Nephron (organoid): ENCODE measurements around the gene RPL36.

Source experiments
- H3K27ac Mint-ChIP-seq, 3 experiments: 2 replicates each; pipeline ENCODE4 v1.8.0; 2020; ENCODE audit warnings: mixed read lengths in 3 of 3, mild to moderate bottlenecking in 2 of 3, moderate library complexity in 1 of 3
- H3K27me3 Mint-ChIP-seq: 2 replicates; pipeline ENCODE4 v1.8.0; 2021; ENCODE audit warnings: low read depth, mild to moderate bottlenecking, moderate library complexity, mixed read lengths
- H3K36me3 Mint-ChIP-seq: 2 replicates; pipeline ENCODE4 v1.8.0; 2020; ENCODE audit warnings: low read depth, mixed read lengths
- H3K4me1 Mint-ChIP-seq: 2 replicates; pipeline ENCODE4 v1.8.0; 2020; ENCODE audit warnings: mixed read lengths
- H3K4me3 Mint-ChIP-seq, 3 experiments: 2 replicates each; pipeline ENCODE4 v1.8.0; 2020; ENCODE audit warnings: mild to moderate bottlenecking in 3 of 3, mixed read lengths in 3 of 3, moderate library complexity in 2 of 3
- H3K9me3 Mint-ChIP-seq: 2 replicates; pipeline ENCODE4 v1.8.0; 2020; ENCODE audit warnings: mixed read lengths
- TF ChIP-seq, protein P1 (sequence below), 3 experiments: fragments of 200-600 bp; sonication (generic); IDR thresholded peaks; one replicate each; pipeline ENCODE4 v1.5.0; 2021; ENCODE audit warnings: antibody characterized with exemption in 3 of 3; ENCODE audit not compliant: unreplicated experiment in 3 of 3

Gene RPL36

GRCh38 chr19:5703819-5704818 lies 14.0 kb downstream of the RPL36 start:
- H3K27ac Mint-ChIP-seq: no peak overlapping the region
- peaks cover 49% of the 10 kb centered on the region for H3K36me3 Mint-ChIP-seq
- no peak overlapping the region for H3K4me3 Mint-ChIP-seq
- H3K4me1 Mint-ChIP-seq: no peaks in the 10 kb centered on the region
- peaks cover 3% of the 10 kb centered on the region for H3K9me3 Mint-ChIP-seq
- no peaks in the 10 kb centered on the region for H3K27me3 Mint-ChIP-seq
- TF ChIP-seq, protein P1, sequence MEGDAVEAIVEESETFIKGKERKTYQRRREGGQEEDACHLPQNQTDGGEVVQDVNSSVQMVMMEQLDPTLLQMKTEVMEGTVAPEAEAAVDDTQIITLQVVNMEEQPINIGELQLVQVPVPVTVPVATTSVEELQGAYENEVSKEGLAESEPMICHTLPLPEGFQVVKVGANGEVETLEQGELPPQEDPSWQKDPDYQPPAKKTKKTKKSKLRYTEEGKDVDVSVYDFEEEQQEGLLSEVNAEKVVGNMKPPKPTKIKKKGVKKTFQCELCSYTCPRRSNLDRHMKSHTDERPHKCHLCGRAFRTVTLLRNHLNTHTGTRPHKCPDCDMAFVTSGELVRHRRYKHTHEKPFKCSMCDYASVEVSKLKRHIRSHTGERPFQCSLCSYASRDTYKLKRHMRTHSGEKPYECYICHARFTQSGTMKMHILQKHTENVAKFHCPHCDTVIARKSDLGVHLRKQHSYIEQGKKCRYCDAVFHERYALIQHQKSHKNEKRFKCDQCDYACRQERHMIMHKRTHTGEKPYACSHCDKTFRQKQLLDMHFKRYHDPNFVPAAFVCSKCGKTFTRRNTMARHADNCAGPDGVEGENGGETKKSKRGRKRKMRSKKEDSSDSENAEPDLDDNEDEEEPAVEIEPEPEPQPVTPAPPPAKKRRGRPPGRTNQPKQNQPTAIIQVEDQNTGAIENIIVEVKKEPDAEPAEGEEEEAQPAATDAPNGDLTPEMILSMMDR (IDR thresholded peaks at IDR 0.05; ENCODE audit: unreplicated experiment in 3 of 3): no peak

DNA sequence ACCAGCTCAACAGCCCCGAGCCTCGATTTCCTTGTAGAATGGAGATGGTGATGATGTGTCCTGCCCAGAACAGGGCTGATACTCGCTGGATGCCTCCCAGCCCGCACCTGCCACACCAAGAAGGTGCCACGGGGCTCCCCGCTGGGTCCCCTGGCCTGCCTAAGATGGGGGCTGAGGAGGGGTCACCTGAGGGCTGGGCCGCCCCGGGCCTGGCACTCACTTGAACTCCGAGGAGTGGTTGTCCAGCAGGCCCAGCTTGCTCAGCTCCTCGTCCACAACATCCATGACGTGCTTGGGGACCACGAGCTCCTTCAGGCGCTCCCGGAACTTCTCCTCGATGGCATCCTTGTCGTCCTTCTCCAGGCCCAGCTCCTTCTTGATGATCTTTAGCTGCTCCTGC lies 15.5 kb downstream of the RPL36 start:
- Mint-ChIP-seq H3K4me3 (no peak overlapping the region), H3K4me1 (no peaks in the 10 kb centered on the region), H3K36me3 (peaks cover 44% of the 10 kb centered on the region), H3K27ac (no peak overlapping the region), H3K27me3 (no peaks in the 10 kb centered on the region), H3K9me3 (peaks cover 3% of the 10 kb centered on the region)
- TF ChIP-seq, protein P1 (IDR thresholded peaks at IDR 0.05; ENCODE audit: unreplicated experiment in 3 of 3): no peak

DNA sequence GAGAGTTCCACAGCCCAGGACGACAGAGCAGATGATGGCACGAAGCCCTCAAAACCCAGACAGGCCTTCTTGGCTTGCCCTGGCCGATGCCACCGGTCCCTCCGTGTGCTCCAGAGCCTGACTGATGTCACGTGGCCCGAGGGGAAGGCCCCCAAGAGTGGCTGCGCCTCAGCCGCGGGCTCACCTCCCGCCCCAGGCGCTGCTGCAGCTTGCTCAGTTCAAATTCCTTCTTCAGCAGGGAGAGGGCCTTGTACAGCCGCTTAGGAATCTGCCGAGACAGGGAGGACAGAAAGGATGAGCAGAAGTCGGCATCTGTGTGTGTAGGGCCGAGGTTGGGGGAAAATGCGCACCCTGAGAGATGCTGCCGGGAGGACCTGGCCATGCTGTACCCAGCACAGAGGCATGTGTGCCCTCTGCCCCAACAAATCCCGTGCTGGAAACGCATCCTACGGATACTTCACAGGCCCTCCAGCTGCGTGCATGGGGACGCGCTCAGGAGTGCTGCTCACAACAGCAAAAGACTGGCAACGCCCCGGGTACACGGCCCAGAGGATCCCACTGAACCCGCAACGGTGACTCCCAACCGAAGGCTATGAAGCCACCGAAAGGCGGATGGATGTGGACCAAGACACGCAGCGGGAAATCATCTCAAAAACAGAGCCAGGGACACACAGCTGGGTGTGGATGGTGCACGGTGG lies 16.9 kb downstream of the RPL36 start:
- H3K4me3 Mint-ChIP-seq: no peak overlapping the region
- TF ChIP-seq, protein P1 (IDR thresholded peaks at IDR 0.05; ENCODE audit: unreplicated experiment in 3 of 3): no peak
- H3K36me3 Mint-ChIP-seq: peaks cover 33% of the 10 kb centered on the region
- H3K27me3 Mint-ChIP-seq: no peaks in the 10 kb centered on the region
- H3K9me3 Mint-ChIP-seq: peaks cover 3% of the 10 kb centered on the region
- H3K27ac Mint-ChIP-seq: no peak overlapping the region
- no peaks in the 10 kb centered on the region for H3K4me1 Mint-ChIP-seq

DNA sequence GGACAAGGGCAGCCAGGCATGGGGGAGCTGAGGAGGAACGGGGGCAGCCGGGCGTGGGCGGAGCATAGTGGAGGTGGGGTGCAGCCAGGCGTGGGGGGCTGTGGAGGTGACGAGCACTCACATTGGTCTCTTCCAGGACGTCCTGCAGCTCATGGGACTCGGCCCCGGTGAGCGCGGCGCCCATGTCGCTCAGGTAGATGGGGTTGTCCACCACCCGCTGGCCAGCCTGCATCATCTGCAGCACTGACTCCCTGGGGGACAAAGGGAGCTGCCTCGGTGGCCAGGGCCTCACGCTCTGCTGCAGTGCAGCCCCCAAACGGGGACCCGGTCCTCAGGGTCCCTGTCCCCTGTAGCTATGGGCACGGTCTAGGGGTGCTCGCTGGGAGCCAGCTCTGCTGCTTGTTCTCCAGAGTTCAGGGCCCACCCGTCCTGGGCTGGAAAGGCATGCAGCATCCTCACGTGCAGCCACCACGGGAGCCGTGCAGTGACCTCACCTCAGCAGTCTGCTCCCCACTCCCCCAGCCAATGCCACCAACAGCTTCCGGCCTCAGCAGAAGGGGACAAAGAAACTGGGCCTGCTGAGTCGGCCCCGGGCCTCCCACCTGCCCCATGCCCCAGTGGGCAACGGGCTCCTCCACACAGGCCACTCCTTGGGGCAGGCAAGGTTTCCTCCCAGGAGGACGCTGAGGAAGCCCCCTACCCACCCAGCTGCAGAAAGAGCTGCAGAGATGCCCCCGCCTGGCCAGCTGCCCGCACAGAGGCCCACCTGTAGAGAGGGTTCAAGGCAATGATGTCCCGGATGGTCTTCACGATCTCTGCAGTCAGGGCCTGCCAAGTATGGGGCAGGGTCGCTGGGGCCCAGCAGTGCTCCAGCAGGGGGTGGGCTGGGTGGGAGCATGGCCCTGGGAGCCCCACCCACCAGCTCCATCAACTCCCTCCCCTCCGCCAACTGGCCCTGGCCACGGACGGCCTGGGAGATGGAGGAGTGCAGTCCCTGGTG lies 17.8 kb downstream of the RPL36 start:
- peaks cover 3% of the 10 kb centered on the region for H3K9me3 Mint-ChIP-seq
- H3K27me3 Mint-ChIP-seq: no peaks in the 10 kb centered on the region
- H3K27ac Mint-ChIP-seq: no peak overlapping the region
- TF ChIP-seq, protein P1 (IDR thresholded peaks at IDR 0.05; ENCODE audit: unreplicated experiment in 3 of 3): no peak
- no peaks in the 10 kb centered on the region for H3K4me1 Mint-ChIP-seq
- H3K36me3 Mint-ChIP-seq: peaks cover 40% of the 10 kb centered on the region
- no peak overlapping the region for H3K4me3 Mint-ChIP-seq

GRCh38 chr19:5711025-5711424 lies 20.9 kb downstream of the RPL36 start:
- Mint-ChIP-seq H3K27me3 (no peaks in the 10 kb centered on the region), H3K4me1 (no peaks in the 10 kb centered on the region), H3K36me3 (peaks cover 37% of the 10 kb centered on the region), H3K9me3 (no peaks in the 10 kb centered on the region), H3K4me3 (no peak overlapping the region), H3K27ac (no peak overlapping the region)
- TF ChIP-seq, protein P1 (IDR thresholded peaks at IDR 0.05; ENCODE audit: unreplicated experiment in 3 of 3): no peak
